ENCODE results near the gene WDR81. TPM values are rescaled to one million over a fixed set of nuclear protein-coding genes. Genes with fewer than 3 reads are reported as not detected.
A peak's percentile ranks its signal among the peaks of the same experiment; 100 is the strongest.

WDR81 gene
- total and polyA plus RNA-seq, 5 donors from 2014 or later: 10.6 to 48.4 (median 11.2) TPM

- H3K27me3 ChIP-seq (ENCODE audit: control insufficient read depth, insufficient read depth, low read length): no peaks in the 10 kb centered on the region
- Mint-ChIP-seq H3K27ac (peak overlapping the region; percentile 8 to 71 (median 15)), H3K4me1 (peaks cover 0 to 14% (median under 1%) of the 10 kb centered on the region in 4 donors), H3K9me3 (peaks cover 0 to 1% (median 0%) of the 10 kb centered on the region in 7 donors), H3K27me3 (no peaks in the 10 kb centered on the region), H3K4me3 (no peak overlapping the region), H3K36me3 (peaks cover 3% of the 10 kb centered on the region)
- DNase-seq (no peak), ATAC-seq (ENCODE audit: low read depth in 2 of 2) (no peak)
- H3K4me1 ChIP-seq (ENCODE audit: control insufficient read depth, insufficient read depth, low read length, poor library complexity, severe bottlenecking): no peaks in the 10 kb centered on the region
- H3K27ac ChIP-seq (ENCODE audit: insufficient read depth, low read length, poor library complexity, severe bottlenecking): no peak overlapping the region
- H3K4me3 ChIP-seq (ENCODE audit: low read depth, low read length): no peak overlapping the region
- peaks cover 16% of the 10 kb centered on the region for H3K36me3 ChIP-seq (ENCODE audit: control insufficient read depth, insufficient read depth, low read length)
- H3K9me3 ChIP-seq (ENCODE audit: control insufficient read depth in 2 of 2, low read length in 2 of 2): no peaks in the 10 kb centered on the region
These were observed 49.2 kb downstream of the WDR81 start for GRCh38 chr17:1773696-1774181.

GRCh38 chr17:1774390-1775176, 50.1 kb downstream of the WDR81 start:
- no peak for ATAC-seq (ENCODE audit: low read depth in 2 of 2)
- DNase-seq: no peak
- H3K4me1 ChIP-seq (ENCODE audit: control insufficient read depth, insufficient read depth, low read length, poor library complexity, severe bottlenecking): no peaks in the 10 kb centered on the region
- H3K27me3 ChIP-seq (ENCODE audit: control insufficient read depth, insufficient read depth, low read length): no peaks in the 10 kb centered on the region
- Mint-ChIP-seq H3K9me3 (peaks cover 0 to 1% (median 0%) of the 10 kb centered on the region in 7 donors), H3K4me1 (peaks cover 0 to 10% (median under 1%) of the 10 kb centered on the region in 4 donors), H3K27ac (peak overlapping the region in 2 of 3 donors; percentile 15 to 46), H3K27me3 (no peaks in the 10 kb centered on the region), H3K4me3 (no peak overlapping the region), H3K36me3 (peaks cover 3% of the 10 kb centered on the region)
- H3K4me3 ChIP-seq (ENCODE audit: low read depth, low read length): no peak overlapping the region
- H3K27ac ChIP-seq (ENCODE audit: insufficient read depth, low read length, poor library complexity, severe bottlenecking): no peak overlapping the region
- peaks cover 18% of the 10 kb centered on the region for H3K36me3 ChIP-seq (ENCODE audit: control insufficient read depth, insufficient read depth, low read length)
- H3K9me3 ChIP-seq (ENCODE audit: control insufficient read depth in 2 of 2, low read length in 2 of 2): no peaks in the 10 kb centered on the region

DNA sequence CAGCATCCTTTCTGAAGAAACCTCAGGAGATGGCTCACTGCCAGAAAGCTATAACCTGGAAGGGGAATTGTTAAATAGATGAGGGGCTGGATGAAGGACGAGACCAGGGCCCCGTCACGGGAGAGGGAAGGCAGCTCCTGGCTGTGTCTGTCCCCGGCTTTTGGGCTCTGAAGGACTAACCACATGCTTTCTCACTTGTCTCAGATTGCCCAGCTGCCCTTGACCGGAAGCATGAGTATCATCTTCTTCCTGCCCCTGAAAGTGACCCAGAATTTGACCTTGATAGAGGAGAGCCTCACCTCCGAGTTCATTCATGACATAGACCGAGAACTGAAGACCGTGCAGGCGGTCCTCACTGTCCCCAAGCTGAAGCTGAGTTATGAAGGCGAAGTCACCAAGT, 51.8 kb downstream of the WDR81 start:
- no peak overlapping the region for H3K27ac Mint-ChIP-seq

DNA sequence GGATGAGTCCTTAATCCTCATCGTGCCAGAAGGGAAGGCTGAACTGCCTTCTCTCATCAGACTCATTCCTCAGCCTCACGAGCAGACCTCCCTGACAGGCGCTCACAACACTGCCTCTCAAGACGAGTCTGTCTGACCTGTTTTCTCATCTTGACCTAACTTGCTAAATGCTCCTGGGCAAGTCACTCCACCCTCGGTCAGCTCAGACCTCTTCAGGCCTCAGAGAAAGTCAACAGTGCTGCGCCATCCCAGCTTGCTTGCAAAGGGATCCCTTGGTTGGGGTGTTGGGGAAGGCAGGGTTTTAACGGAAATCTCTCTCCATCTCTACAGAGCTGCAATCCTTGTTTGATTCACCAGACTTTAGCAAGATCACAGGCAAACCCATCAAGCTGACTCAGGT, 52.4 kb downstream of the WDR81 start:
- peak overlapping the region in 2 of 3 donors; percentile 62 to 64 for H3K27ac Mint-ChIP-seq
- peaks cover 6% of the 10 kb centered on the region for H3K36me3 Mint-ChIP-seq
- DNase-seq (no peak), ATAC-seq (ENCODE audit: low read depth in 2 of 2) (no peak)
- H3K4me1 Mint-ChIP-seq: peaks cover 0 to 2% (median 0%) of the 10 kb centered on the region in 4 donors
- H3K27me3 Mint-ChIP-seq: no peaks in the 10 kb centered on the region
- Histone ChIP-seq H3K27ac (ENCODE audit: insufficient read depth, low read length, poor library complexity, severe bottlenecking) (no peak overlapping the region), H3K9me3 (ENCODE audit: control insufficient read depth in 2 of 2, low read length in 2 of 2) (no peaks in the 10 kb centered on the region), H3K4me3 (ENCODE audit: low read depth, low read length) (no peak overlapping the region), H3K36me3 (ENCODE audit: control insufficient read depth, insufficient read depth, low read length) (peaks cover 30% of the 10 kb centered on the region), H3K27me3 (ENCODE audit: control insufficient read depth, insufficient read depth, low read length) (no peaks in the 10 kb centered on the region), H3K4me1 (ENCODE audit: control insufficient read depth, insufficient read depth, low read length, poor library complexity, severe bottlenecking) (no peaks in the 10 kb centered on the region)
- no peak overlapping the region for H3K4me3 Mint-ChIP-seq
- H3K9me3 Mint-ChIP-seq: peaks cover 0 to 1% (median 0%) of the 10 kb centered on the region in 7 donors

More for the DNA sequence above, 51.8 kb downstream of the WDR81 start:
- H3K36me3 ChIP-seq (ENCODE audit: control insufficient read depth, insufficient read depth, low read length): peaks cover 25% of the 10 kb centered on the region
- H3K27ac ChIP-seq (ENCODE audit: insufficient read depth, low read length, poor library complexity, severe bottlenecking): no peak overlapping the region
- H3K36me3 Mint-ChIP-seq: peaks cover 3% of the 10 kb centered on the region
- no peaks in the 10 kb centered on the region for H3K27me3 Mint-ChIP-seq
- no peaks in the 10 kb centered on the region for H3K27me3 ChIP-seq (ENCODE audit: control insufficient read depth, insufficient read depth, low read length)
- H3K4me1 ChIP-seq (ENCODE audit: control insufficient read depth, insufficient read depth, low read length, poor library complexity, severe bottlenecking): no peaks in the 10 kb centered on the region
- H3K9me3 Mint-ChIP-seq: peaks cover 0 to 1% (median 0%) of the 10 kb centered on the region in 7 donors
- DNase-seq (no peak), ATAC-seq (ENCODE audit: low read depth in 2 of 2) (no peak)
- H3K4me3 ChIP-seq (ENCODE audit: low read depth, low read length): no peak overlapping the region
- no peak overlapping the region for H3K4me3 Mint-ChIP-seq
- no peaks in the 10 kb centered on the region for H3K9me3 ChIP-seq (ENCODE audit: control insufficient read depth in 2 of 2, low read length in 2 of 2)
- peaks cover 0 to 2% (median 0%) of the 10 kb centered on the region in 4 donors for H3K4me1 Mint-ChIP-seq

- Histone ChIP-seq H3K4me1 (ENCODE audit: control insufficient read depth, insufficient read depth, low read length, poor library complexity, severe bottlenecking) (no peaks in the 10 kb centered on the region), H3K9me3 (ENCODE audit: control insufficient read depth in 2 of 2, low read length in 2 of 2) (no peaks in the 10 kb centered on the region), H3K36me3 (ENCODE audit: control insufficient read depth, insufficient read depth, low read length) (peaks cover 56% of the 10 kb centered on the region), H3K27me3 (ENCODE audit: control insufficient read depth, insufficient read depth, low read length) (no peaks in the 10 kb centered on the region), H3K27ac (ENCODE audit: insufficient read depth, low read length, poor library complexity, severe bottlenecking) (no peak overlapping the region), H3K4me3 (ENCODE audit: low read depth, low read length) (no peak overlapping the region)
- H3K36me3 Mint-ChIP-seq: peaks cover 19% of the 10 kb centered on the region
- DNase-seq (no peak), ATAC-seq (ENCODE audit: low read depth in 2 of 2) (no peak)
- H3K27ac Mint-ChIP-seq: no peak overlapping the region
- peaks cover 0 to 3% (median 1%) of the 10 kb centered on the region in 4 donors for H3K4me1 Mint-ChIP-seq
- no peak overlapping the region for H3K4me3 Mint-ChIP-seq
- H3K9me3 Mint-ChIP-seq: no peaks in the 10 kb centered on the region
- no peaks in the 10 kb centered on the region for H3K27me3 Mint-ChIP-seq
These were observed 55.1 kb downstream of the WDR81 start for GRCh38 chr17:1779571-1780131.

DNA sequence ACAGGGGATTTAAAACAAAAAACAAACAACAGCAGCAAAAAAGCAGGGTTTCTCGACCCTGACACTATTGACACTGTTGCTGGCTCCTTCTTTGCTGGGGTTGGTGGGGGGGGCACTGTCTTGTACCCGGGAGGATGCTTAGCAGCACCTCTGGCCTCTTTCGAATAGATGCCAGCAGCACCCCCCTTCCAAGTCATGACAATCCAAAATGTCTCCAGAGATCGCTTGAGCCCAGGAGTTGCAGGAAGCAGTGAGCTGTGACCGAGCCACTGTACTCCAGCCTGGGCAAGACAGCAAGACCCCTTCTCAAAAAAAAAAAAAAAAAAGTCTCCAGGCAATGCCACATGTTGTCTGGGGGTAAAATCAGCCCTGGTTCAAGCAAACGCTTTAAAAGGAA, 57.7 kb downstream of the WDR81 start:
- Histone ChIP-seq H3K27ac (ENCODE audit: insufficient read depth, low read length, poor library complexity, severe bottlenecking) (no peak overlapping the region), H3K36me3 (ENCODE audit: control insufficient read depth, insufficient read depth, low read length) (peaks cover 67% of the 10 kb centered on the region), H3K27me3 (ENCODE audit: control insufficient read depth, insufficient read depth, low read length) (no peaks in the 10 kb centered on the region), H3K4me1 (ENCODE audit: control insufficient read depth, insufficient read depth, low read length, poor library complexity, severe bottlenecking) (no peaks in the 10 kb centered on the region), H3K9me3 (ENCODE audit: control insufficient read depth in 2 of 2, low read length in 2 of 2) (no peaks in the 10 kb centered on the region), H3K4me3 (ENCODE audit: low read depth, low read length) (no peak overlapping the region)
- peaks cover 32% of the 10 kb centered on the region for H3K36me3 Mint-ChIP-seq
- H3K27me3 Mint-ChIP-seq: no peaks in the 10 kb centered on the region
- ATAC-seq (ENCODE audit: low read depth in 2 of 2) (no peak), DNase-seq (no peak)
- no peak overlapping the region for H3K27ac Mint-ChIP-seq
- no peaks in the 10 kb centered on the region for H3K9me3 Mint-ChIP-seq
- H3K4me1 Mint-ChIP-seq: peaks cover 0 to 5% (median 1%) of the 10 kb centered on the region in 4 donors
- no peak overlapping the region for H3K4me3 Mint-ChIP-seq

- no peaks in the 10 kb centered on the region for H3K27me3 ChIP-seq (ENCODE audit: control insufficient read depth, insufficient read depth, low read length)
- peaks cover 72% of the 10 kb centered on the region for H3K36me3 ChIP-seq (ENCODE audit: control insufficient read depth, insufficient read depth, low read length)
- no peaks in the 10 kb centered on the region for H3K9me3 ChIP-seq (ENCODE audit: control insufficient read depth in 2 of 2, low read length in 2 of 2)
- Mint-ChIP-seq H3K36me3 (peaks cover 34% of the 10 kb centered on the region), H3K4me1 (peaks cover 0 to 5% (median 1%) of the 10 kb centered on the region in 4 donors), H3K27me3 (no peaks in the 10 kb centered on the region), H3K9me3 (no peaks in the 10 kb centered on the region), H3K4me3 (no peak overlapping the region), H3K27ac (peak overlapping the region; percentile 42 to 74 (median 44))
- H3K4me3 ChIP-seq (ENCODE audit: low read depth, low read length): no peak overlapping the region
- DNase-seq: no peak
- ATAC-seq (ENCODE audit: low read depth in 2 of 2): no peak
- H3K27ac ChIP-seq (ENCODE audit: insufficient read depth, low read length, poor library complexity, severe bottlenecking): no peak overlapping the region
- H3K4me1 ChIP-seq (ENCODE audit: control insufficient read depth, insufficient read depth, low read length, poor library complexity, severe bottlenecking): no peaks in the 10 kb centered on the region
These were observed 58.8 kb downstream of the WDR81 start for GRCh38 chr17:1783271-1783670.
